ENCODE measurements around the gene HLA-G. TPM values are rescaled to one million over a fixed set of nuclear protein-coding genes. Genes with fewer than 3 reads are reported as not detected.

The HLA-G gene
- total and polyA plus RNA-seq, 2 of the 4 experiments (the other 2 are of a cell fraction) = not detected

DNA sequence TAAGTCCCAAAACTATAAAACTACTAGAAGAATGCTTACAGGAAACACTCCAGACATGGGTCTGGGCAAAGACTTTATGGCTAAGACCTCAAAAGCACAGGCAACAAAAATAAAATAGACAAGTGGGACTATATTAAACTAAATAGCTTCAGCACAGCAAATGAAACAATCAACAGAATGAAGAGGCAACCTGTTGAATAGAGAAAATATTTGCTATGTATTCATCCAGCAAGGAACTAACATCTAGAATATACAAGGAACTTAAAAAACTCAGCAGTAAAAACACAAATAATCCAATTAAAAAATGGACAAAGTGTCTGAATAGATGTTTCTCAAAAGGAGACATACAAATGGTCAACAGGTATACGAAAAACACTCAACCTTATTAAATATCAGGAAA is 30.4 kb downstream of the HLA-G start:
- H4K8ac ChIP-seq (ENCODE audit: low read depth in 2 of 2, low read length in 2 of 2) = no peak overlapping the region
- no peak overlapping the region for H2AK9ac ChIP-seq (replicated peaks; ENCODE audit: low read depth, low read length, poor library complexity)
- H3K9ac ChIP-seq (ENCODE audit: low read depth, low read length) = no peak overlapping the region
- no peaks in the 10 kb centered on the region for H3K9me3 ChIP-seq (ENCODE audit: control insufficient read depth, insufficient read depth, low read length)
- no peak overlapping the region for H2BK5ac ChIP-seq (ENCODE audit: low read depth, low read length, poor library complexity, severe bottlenecking)
- H2BK20ac ChIP-seq (ENCODE audit: low read depth, low read length) = no peak overlapping the region
- no TSS peak for BruUV-seq (replicated peaks)
- no peak overlapping the region for H4K91ac ChIP-seq (ENCODE audit: insufficient read depth, low read depth, low read length)
- H2AK5ac ChIP-seq (ENCODE audit: low read depth, low read length) = no peak overlapping the region
- no peak overlapping the region for H3K14ac ChIP-seq (replicated peaks; ENCODE audit: low read depth, low read length)
- DNase-seq (no peak), ATAC-seq (ENCODE audit: low read depth) (no peak)
- H3K4ac ChIP-seq (ENCODE audit: low read depth, low read length) = no peak overlapping the region
- no peaks in the 10 kb centered on the region for H3K4me1 ChIP-seq (ENCODE audit: control insufficient read depth, insufficient read depth, low read length)
- in situ Hi-C loops (cut with MboI; ENCODE audit: low sequenced_read_pairs) = no loop called here
- dilution Hi-C loops (cut with HindIII; ENCODE audit: low sequenced_read_pairs, unreplicated experiment) = no loop called here
- no peaks in the 10 kb centered on the region for H4K20me1 ChIP-seq (ENCODE audit: insufficient read depth, low read length)
- no peaks in the 10 kb centered on the region for H3K9me1 ChIP-seq (ENCODE audit: insufficient read depth, low read length)
- no peaks in the 10 kb centered on the region for H3K36me3 ChIP-seq (ENCODE audit: control insufficient read depth, insufficient read depth, low read length)
- no peak for TF ChIP-seq NFE2L2 (IDR thresholded peaks at IDR 0.05; ENCODE audit: low read depth, low read length)
- no peak for TF ChIP-seq FOS (IDR thresholded peaks at IDR 0.05; ENCODE audit: low read depth, low read length)
- TF ChIP-seq RFX5 (IDR thresholded peaks at IDR 0.05; ENCODE audit: low read depth, low read length) = no peak
- TF ChIP-seq, protein P1, sequence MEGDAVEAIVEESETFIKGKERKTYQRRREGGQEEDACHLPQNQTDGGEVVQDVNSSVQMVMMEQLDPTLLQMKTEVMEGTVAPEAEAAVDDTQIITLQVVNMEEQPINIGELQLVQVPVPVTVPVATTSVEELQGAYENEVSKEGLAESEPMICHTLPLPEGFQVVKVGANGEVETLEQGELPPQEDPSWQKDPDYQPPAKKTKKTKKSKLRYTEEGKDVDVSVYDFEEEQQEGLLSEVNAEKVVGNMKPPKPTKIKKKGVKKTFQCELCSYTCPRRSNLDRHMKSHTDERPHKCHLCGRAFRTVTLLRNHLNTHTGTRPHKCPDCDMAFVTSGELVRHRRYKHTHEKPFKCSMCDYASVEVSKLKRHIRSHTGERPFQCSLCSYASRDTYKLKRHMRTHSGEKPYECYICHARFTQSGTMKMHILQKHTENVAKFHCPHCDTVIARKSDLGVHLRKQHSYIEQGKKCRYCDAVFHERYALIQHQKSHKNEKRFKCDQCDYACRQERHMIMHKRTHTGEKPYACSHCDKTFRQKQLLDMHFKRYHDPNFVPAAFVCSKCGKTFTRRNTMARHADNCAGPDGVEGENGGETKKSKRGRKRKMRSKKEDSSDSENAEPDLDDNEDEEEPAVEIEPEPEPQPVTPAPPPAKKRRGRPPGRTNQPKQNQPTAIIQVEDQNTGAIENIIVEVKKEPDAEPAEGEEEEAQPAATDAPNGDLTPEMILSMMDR (conservative IDR thresholded peaks at IDR 0.05; ENCODE audit: low read depth, low read length) = no peak
- TF ChIP-seq POLR2A (IDR thresholded peaks at IDR 0.05; ENCODE audit: low read depth, low read length) = no peak
- TF ChIP-seq RAD21 (IDR thresholded peaks at IDR 0.05; ENCODE audit: low read length) = no peak
- TF ChIP-seq MXI1 (IDR thresholded peaks at IDR 0.05; ENCODE audit: borderline replicate concordance, low read depth, low read length) = no peak
- TF ChIP-seq MAFK (IDR thresholded peaks at IDR 0.05; ENCODE audit: low read depth, low read length) = no peak
- TF ChIP-seq BHLHE40 (IDR thresholded peaks at IDR 0.05; ENCODE audit: low read depth, low read length) = no peak
- TF ChIP-seq CHD1 (IDR thresholded peaks at IDR 0.05; ENCODE audit: low read depth, low read length) = no peak
- TF ChIP-seq, protein P2, sequence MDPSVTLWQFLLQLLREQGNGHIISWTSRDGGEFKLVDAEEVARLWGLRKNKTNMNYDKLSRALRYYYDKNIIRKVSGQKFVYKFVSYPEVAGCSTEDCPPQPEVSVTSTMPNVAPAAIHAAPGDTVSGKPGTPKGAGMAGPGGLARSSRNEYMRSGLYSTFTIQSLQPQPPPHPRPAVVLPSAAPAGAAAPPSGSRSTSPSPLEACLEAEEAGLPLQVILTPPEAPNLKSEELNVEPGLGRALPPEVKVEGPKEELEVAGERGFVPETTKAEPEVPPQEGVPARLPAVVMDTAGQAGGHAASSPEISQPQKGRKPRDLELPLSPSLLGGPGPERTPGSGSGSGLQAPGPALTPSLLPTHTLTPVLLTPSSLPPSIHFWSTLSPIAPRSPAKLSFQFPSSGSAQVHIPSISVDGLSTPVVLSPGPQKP (IDR thresholded peaks at IDR 0.05; ENCODE audit: borderline replicate concordance, low read depth, low read length) = no peak
- TF ChIP-seq RCOR1 (IDR thresholded peaks at IDR 0.05; ENCODE audit: insufficient replicate concordance, low read length) = no peak
- TF ChIP-seq, protein P3, sequence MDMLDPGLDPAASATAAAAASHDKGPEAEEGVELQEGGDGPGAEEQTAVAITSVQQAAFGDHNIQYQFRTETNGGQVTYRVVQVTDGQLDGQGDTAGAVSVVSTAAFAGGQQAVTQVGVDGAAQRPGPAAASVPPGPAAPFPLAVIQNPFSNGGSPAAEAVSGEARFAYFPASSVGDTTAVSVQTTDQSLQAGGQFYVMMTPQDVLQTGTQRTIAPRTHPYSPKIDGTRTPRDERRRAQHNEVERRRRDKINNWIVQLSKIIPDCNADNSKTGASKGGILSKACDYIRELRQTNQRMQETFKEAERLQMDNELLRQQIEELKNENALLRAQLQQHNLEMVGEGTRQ (IDR thresholded peaks at IDR 0.05; ENCODE audit: low read depth, low read length) = no peak
- no peak for TF ChIP-seq MAZ (IDR thresholded peaks at IDR 0.05; ENCODE audit: borderline replicate concordance, low read depth, low read length)
- no peak for TF ChIP-seq CEBPB (IDR thresholded peaks at IDR 0.05; ENCODE audit: low read depth, low read length)
- no peak overlapping the region for H3K56ac ChIP-seq (ENCODE audit: extremely low read depth, insufficient read depth, low read length)
- no peak overlapping the region for H4K5ac ChIP-seq (ENCODE audit: low read depth, low read length)
- H2BK120ac ChIP-seq (ENCODE audit: low read depth, low read length) = no peak overlapping the region
- H2BK15ac ChIP-seq (ENCODE audit: low read depth, low read length) = no peak overlapping the region
- POLR2A ChIA-PET (ENCODE audit: unreplicated experiment) = no interaction called here
- intact Hi-C loops (cut with micrococcal nuclease) = no loop called here
- no peak overlapping the region for H3K4me2 ChIP-seq (ENCODE audit: low read depth, low read length)
- WGBS, 2 experiments (ENCODE audit: extremely low coverage in 2 of 2, insufficient read length in 1 of 2) = no CpG with 5 or more reads among the region's 1 CpG
- H2AFZ ChIP-seq (replicated peaks; ENCODE audit: low read length, poor library complexity) = no peak overlapping the region
- H3K79me1 ChIP-seq (ENCODE audit: low read depth in 1 of 2, low read length in 2 of 2) = no peaks in the 10 kb centered on the region
- H3K18ac ChIP-seq (ENCODE audit: low read depth, low read length) = no peak overlapping the region
- H3K27ac ChIP-seq (ENCODE audit: insufficient read depth, low read length) = no peak overlapping the region
- H3K27me3 ChIP-seq (ENCODE audit: control insufficient read depth, insufficient read depth, low read length) = peaks cover 18% of the 10 kb centered on the region
- no peak overlapping the region for H3K4me3 ChIP-seq (ENCODE audit: insufficient read depth, low read depth, low read length)
- CTCF ChIA-PET = no interaction called here
- H3K23ac ChIP-seq (ENCODE audit: low read depth, low read length) = no peak overlapping the region

Data from IMR-90 (cell line).